ENCODE measurements around the gene DHRSX.

- TF ChIP-seq CTCF (IDR thresholded peaks at IDR 0.05; ENCODE audit: poor library complexity) (no peak), EZH2 (IDR thresholded peaks at IDR 0.05; ENCODE audit: borderline replicate concordance) (no peak)
Measured at GRCh38 chrX:2313864-2314640, 186.7 kb downstream of the DHRSX start.
